Hematopoietic multipotent progenitor cell treated with erythropoietin and hydrocortisone succinate and interleukin-3 and kit ligand, for 15 days (in vitro differentiated cells): Measurements from ENCODE around the gene MEIS2.

Source experiments
- DNase-seq: peaks from one replicate; pipeline ENCODE4 v3.0.0-alpha.2; 2015; ENCODE audit warnings: low spot score

Gene MEIS2

DNA sequence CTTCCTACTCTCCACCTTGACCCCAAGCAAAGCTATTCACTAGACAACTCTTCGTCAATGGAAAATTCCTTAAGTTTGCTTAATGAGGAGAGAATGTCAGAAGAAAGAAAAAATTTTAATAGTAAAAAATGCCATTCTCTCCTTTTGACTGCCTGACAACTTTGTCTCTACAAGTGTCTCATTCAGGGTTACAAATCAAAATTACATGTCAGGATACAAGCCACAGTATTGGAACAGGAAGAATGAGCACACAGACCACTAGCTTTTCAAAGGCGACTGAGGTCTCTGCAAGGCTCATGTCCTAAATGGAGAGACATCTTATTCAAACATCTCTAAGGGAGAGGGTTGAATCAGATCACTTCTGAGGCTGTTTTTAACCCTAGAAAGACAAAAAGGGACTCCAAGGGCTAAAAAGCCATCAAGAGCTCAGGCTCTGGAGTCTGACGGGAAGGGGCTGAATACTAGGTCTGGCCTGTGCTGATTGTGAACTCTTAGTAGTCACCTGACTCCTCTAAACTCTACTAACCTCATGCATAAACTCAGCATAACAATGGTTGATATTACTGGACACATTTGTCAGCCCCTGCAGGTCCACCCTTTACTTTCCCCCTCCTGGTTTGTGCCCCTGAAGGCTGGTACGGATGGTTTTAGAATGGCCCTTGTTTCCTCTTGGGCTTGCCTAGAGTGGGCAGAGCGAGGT is 12.8 kb upstream of the MEIS2 start:
- DNase-seq, result no peak

DNA sequence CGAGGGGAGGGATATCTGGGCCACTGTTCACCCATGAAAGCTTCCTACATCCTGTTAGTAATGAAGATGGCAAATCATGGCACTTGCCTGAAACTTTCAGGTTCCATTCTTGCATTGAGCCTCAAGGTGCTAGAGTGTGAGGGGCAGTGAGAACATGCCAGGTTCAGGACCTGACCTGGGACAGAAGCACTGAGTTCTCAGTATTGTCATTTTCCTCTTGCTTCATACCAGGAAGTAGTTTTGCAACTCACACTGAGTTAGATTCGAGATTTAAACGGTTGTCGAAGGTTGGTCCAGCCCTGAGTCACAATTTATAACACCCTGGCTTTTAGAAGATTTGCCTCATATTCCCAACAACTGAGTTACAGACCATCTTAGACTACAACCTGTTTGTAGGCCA is 11.8 kb upstream of the MEIS2 start:
- DNase-seq, result no peak

DNA sequence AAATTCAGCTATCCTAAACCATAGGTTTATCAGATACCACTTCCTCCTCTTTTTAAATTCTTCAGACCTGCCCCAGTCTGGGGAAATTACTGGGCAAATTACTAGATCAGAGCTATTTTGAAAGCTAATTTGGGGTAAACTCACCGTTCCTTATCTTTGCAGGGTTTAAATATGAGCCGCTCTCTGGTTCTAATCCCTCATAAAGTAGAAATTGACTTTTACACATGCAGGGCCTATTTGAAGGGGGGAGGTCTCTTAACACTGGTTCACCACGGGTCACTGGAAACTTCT is 11.0 kb upstream of the MEIS2 start:
- DNase-seq, result no peak

DNA sequence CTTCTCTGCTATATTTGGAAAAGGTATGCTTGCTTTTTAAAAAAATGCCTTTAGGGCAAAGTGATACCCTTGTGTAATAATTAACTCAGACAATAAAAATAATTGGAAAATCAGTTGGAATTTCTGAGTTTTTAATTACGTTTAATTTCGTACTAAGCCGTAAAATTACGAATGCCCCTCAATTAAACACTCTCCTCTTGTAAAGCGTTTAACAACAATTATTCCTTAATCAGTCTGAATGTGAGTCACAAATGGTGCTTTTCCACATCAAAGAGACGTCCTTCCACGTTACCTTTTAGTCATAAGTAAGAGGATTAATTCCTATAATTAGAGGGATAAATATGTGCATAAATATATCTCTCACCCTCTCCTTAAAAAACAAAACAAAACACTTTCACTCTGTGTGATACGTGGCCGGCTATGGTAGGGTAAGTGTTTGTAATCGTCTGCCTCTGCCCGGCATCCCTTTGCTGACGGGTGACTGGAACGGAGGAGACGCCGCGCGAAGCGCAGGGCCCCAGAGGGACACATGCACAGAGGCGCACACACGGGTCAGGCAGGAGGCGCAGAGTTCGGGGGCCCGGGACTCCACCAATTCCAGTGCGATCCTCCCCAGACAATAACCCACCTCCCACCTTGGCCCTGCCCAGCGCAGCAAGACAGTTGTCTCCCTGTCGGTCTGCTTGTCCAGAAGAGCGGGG is 9.7 kb upstream of the MEIS2 start:
- DNase-seq, result no peak

DNA sequence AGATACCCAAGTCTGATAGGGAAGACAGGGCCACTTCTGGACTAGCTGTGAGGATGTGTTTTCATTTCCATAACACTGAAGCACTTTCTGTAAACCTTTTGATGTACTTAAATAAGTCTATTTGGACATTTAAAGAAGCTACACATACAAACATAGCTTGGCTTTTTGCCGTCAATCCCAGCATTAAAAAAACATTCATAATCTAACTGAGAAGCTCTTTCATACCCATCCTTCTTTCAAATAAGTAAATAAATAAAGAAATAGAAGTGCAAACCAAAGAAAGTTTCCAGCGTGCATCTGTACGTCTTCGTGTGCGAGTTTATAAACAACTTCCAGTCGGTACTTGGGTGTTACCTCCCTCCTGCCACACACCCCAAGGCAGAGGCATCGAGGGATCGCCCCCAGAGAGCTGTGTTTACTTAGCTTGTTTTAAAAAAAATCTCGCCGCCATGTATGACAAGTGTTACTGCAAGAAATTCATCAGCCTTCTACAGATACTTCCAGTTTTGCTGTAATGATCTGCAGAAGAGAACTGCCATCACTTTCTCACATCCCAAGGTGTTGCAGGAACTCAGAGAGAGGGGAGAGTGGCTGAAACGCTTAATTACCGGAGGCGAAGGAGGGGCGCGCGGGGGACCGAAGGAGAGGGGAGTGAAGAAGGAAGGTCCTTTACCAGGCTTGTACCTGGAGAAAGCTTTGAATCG is 9.0 kb upstream of the MEIS2 start:
- no peak for DNase-seq

DNA sequence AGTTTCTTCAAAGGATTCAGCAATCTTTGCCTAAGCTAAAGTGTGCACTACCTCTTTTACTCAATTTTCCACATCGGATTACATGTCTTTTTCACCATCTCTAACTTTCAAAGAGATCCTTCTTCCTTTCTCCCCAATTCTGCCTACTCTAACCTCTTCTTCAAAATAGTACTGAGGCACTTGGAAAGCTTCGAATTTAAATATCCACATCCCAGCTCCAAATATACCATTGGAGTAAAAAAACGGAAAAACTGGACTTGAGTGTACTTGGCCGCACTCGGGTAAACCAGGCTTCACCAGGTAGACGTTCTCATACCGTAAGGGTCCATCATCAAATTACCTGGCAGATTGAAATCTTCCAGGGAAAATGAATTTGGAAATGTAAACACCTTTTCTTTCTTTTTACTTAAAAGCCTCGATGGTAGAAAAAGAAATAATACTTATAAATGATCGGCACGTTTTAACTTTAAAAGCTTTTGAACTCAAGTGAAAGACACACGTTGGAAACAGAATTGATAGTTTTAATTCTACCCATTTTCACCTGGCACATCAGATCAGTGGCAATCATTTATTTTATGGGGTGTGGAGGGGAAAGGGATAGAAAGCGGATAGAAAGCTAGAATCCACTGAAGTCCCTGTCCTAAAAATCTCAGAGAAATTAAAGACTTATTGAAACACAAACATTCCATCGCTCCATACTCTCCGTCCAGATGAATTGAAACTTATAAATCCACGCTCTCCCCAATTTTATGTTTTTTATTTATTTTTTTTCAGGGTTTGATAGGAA is 8.2 kb upstream of the MEIS2 start:
- no peak for DNase-seq

DNA sequence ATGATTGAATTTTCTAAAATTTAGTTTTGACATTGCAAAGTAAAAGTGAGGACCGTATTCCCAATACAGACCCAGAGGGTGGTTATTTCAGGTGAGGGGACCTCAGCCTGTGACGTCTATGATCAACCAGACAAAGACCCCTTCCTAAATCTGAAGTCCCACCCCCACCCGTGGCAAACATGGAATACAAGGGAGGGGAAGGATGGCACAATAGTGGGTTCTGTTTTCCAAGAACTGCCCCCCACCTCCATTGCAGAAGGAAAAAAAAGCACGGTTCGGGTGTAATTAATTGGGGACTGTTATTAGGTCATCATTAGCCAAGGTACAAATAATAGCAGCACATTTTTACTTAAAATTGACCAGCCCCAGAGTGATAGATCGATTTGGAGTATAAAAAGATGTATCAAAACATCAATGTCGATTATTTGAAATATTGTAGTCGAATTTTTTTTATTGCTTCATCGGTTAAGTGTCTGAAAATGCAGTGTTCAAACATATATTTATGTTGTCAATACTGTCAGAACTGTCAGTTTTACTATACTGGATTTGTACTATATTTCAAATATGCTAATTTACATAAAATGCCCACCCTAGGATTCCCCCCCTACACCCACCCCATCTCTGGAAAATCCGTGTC is 7.5 kb upstream of the MEIS2 start:
- DNase-seq, result no peak

DNA sequence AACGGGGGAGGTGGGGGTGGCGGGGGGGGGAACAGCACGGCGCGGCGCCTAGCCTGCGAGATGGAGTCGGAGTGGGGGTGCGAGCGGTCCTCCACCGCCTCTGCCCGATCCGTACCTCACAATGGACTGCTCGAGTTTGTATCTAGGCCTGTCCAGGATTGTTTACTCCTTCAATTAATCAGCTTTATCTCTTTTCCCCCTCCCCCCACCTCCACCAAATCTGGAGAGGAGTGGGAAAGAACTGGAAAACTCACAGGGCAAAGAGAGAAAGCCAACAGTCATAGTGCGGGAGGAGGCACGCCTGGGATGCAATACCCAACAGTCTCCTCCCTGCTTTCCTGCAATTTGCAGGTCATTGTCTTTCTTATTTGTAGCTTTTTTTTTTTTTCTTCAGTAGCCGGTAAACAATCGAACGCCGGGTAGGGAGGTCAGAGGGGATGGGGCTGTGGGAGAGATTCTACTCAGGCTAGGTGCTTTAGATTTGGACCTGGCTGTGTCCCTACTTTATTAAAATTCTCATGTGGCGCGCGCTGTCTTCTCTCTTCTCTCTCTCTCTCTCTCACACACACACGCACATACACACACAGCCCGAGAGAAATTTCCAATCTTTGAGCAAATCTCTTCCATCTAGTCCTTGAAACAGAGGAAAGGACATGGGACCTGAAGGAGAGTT is 6.9 kb upstream of the MEIS2 start:
- DNase-seq, result no peak

DNA sequence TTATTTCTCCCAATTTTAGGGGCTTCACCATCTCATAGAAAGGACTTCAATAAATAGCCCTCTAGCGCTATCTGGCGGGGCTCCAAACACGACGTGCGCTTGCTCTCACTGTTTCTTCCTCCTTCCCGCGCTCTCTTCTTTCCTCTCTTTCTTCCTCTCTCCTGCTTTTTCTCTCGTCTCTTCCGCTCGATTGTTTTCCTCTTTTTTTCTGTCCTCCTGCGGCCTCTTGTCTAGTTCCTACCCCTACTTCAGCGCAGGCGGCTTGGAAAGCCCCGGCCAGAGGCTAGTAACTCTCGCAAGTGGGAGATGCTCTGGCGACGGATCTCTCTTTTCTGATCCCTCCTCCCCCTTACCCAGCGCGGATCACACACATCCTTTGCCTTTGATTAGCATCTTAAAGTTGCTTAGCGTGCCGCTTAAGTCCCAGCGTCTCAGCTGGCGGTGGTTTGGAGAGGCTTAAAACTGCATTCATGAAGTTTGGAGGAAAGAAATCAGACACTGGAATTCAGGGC is 6.2 kb upstream of the MEIS2 start:
- no peak for DNase-seq

DNA sequence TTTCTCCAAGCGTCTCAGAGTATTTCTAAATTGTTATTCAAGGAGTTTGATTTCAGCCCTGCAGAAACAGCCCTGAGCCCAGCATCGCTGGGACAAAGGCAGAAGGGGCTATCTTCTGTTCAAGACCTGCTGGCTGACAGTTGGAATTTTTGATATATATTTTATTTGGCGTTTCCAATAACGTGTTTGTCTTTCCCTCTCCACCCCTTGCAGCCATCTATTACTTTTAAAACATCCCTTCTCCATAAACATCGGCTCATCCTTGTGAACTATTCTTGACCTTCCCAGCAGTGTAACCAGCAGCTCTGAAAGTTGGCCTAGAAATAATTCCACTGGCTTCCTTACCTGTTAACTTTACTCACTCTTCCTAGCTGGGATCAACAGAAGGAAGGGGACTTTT is 5.5 kb upstream of the MEIS2 start:
- no peak for DNase-seq

DNA sequence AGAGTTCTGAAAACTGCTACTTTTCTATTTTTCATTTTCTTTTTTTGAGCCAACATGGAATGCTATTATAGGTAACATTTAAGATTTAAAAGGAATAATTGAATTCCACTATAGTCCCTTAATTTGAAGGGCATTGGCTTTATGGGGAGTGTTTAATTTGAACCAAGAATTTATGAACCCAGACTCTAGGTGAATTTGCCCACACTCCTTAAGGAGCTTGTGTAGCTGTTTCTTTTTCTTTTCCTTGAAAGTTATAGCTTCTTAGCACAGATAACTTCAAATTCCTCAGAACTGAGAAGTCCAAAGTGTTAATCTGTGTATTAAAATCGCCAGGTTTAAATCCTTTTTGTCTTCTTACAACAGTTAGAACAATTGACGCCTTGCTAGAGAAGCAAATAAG is 4.7 kb upstream of the MEIS2 start:
- no peak for DNase-seq

DNA sequence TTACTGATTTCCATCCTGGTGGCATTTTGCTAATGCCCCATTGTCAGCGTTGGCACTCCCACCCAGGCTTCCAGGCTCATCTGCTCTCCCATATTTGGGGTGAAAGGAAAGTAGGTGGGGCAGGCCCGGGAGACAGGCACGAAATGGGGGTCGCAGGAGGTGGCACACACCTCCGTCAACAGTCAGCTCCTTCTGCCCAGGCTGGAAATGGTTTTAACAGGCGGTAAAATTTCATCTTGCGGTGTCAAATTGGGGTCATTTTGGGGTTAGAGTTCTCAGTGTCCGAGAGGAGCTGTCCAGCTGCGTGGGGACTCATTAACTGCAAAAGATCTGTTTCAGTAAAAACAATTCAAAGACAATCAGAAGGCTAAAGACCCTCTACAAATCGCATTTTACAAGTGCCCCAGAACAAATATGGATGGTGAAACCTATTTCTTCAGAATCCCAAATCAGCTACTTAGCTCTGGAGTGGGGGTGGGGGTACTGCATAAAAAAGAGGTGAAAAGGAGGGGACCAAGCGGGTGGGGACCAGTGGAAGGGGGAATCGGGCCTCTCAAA is 4.2 kb upstream of the MEIS2 start:
- DNase-seq, result no peak

DNA sequence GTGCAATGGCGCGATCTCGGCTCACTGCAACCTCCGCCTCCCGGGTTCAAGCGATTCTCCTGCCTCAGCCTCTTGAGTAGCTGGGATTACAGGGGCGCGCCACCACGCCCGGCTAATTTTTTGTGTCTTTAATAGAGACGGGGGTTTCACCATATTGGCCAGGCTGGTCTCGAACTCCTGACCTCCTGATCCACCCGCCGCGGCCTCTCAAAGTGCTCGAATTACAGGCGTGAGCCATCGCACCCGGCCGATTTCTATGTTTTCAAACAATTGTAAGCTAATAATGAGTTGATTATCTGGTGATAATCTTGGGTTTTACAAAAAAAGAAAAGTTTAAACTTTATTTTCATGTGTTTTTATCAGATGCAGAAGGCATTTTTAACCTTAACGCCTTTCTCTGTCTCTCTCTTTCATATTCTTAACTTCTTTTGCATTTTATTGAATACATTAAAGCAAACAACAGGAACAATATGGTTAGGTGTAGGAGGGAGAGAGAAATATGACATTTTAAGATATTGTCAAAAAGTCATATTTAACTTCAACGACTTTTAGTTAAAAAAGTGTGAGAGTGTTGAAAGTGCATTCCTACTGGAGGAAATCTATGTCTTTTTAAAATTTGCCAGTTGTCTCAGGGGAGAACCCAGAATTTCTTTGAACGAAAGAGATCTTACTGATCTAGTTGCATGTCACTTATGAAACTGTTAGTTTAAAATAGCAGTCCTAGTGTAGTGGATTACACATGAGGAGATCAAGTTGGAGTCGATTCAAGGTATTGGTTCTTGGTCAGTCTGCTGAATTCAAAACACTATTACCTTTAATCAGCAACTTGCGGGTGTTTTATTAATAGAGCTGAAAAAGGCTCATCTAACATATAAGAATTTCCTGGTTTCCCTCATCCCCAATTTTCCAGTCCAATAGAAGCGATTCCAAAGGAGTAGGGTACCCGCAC is 3.4 kb upstream of the MEIS2 start:
- no peak for DNase-seq

DNA sequence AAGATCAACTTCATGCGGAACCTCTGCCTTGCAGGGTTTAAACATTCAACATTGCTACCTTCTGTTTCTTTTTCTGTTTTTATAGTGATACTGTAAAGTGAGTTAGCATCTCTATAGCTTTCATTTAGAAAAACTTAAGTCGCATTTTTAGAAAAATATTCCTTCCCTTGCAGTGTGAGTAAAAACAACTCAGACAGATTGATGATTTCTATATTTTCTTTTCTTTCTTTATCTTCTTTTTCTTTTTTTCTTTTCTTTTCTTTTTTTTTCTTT is 2.8 kb upstream of the MEIS2 start:
- DNase-seq, result no peak

DNA sequence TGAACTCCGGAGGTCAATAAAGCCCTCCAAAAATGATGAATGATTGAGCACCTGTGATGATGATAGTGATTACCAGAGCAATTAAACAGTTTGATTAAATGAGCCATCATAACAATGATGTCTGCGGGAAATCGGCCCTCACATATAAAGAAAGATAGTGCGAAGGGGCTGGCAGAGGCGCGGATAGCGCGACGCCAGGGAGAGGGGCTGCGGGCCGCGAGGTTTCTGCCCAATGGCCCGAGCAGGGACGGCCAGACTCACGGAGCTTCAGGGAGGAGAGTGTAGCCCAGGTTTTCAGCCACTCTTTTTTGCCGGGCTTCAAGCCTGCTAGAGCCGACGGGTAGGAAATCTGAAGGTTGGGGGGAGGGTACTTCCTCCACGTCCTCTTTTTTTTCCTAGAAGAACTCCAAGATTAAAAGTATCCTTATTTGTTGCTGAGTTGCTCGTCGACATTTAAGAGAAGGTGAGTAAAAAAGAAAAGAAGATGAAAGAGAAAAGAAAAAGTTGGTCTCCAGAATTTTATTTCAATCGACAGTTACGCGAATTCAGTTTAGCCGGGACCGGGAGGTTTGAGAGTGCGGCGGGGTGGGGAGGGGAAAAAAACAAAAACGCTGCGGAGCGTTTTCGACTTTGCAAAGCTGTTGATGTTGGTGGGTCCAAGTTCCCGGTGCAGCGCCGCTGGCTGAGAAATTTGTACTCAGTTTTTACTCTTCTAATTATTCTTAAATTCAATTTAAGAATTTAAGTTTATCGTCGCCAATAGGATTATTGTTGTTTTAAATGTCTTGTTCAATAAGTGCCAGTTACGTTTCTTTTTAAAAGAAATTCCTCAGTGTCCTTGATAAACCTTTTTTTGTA is 2.2 kb upstream of the MEIS2 start:
- DNase-seq, result no peak

DNA sequence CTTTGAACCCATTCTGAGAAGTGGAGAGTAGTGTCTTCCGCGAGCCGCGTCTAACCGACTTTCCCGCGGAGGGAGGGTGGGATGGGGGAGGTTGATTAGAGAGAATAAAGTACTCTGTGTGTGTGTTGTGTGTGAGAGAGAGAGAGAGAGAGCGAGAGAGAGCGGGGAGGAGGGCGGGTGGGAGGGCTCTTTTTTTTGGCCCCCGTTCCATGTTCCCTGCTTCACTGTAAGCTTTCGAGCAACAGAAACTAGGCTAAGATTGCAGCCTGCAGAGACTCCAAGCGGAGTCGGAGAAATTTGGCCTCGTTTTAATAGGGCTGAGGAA is 1.6 kb upstream of the MEIS2 start:
- DNase-seq, result no peak

DNA sequence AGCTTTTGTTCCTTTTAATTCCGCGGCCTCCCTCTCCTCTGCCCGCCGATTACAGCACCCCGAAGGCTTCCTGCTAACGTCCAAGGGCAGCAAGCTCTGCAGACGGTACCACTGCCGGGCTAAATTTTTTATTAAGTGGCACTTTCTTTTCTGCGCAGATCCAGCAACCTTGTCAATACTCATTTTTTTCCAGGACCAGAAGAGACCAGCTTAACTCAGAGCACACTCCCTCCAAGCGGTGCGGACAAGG is 542 bp upstream of the MEIS2 start:
- no peak for DNase-seq

DNA sequence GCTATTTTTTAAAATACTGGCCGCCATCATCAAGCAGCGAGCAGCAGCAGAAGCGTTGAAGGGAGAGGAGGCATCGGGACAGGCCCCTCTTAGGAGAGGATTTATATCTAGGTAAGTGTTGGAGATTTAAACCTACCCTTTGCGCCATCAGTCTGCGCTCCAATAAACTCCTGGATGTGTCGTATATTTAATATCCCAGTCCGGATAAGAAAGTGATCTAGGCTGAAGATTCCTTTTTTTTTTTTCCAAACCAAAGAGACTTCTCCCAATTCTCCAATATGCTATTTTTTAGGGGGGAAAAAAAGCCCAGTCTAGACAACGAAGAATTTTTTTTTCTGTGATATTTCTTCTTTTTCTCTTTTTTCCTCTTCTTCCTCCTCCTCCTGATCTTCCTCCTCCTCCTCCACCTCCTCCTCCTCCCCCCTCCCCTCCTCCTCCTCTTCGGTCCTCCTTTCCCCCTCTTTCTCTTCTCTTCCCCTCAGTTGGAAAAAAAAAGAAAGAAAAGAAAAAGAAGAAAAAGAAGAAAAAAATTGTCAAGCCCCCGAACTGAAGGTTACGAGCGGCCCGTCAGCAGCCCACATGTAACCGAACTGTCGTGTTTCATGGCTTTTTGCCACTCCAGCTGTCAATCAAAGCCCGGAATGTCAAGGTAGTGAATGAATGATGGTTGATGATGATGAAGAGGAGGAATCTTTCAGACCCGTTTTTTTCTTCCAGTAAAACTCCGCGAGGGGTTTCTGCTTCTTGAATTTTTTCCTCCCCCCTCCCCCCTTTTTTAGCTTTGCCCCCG is 835 bp downstream of the MEIS2 start:
- DNase-seq, result no peak
